Cardiac fibroblast (primary cell): Measurements from ENCODE around the gene TSPAN14.
"Not testable (repeated sequence)": the region's sequence is repeated elsewhere in the genome, so short reads cannot be mapped to it uniquely, and the experiment has no call there.

Experiments used
- DNase-seq, 2 donors: peaks; one replicate each; pipeline versions ENCODE4 v3.0.0 to v3.0.0-alpha.2; 2010; ENCODE audit warnings: low read depth in 2 of 2
- H3K4me3 ChIP-seq, 2 donors: replicated peaks in 1 of 2; 1 replicate in 1 of 2; 2 replicates in 1 of 2; pipeline ENCODE4 v1.5.1; 2011; ENCODE audit warnings: low read depth in 2 of 2, low read length in 2 of 2, mild to moderate bottlenecking in 2 of 2, moderate library complexity in 1 of 2
- TF ChIP-seq, protein P1 (sequence below): IDR thresholded peaks from one replicate; pipeline ENCODE4 v1.5.1; 2011; ENCODE audit warnings: low read depth, mild to moderate bottlenecking, low read length, inconsistent platforms

Gene TSPAN14

DNA sequence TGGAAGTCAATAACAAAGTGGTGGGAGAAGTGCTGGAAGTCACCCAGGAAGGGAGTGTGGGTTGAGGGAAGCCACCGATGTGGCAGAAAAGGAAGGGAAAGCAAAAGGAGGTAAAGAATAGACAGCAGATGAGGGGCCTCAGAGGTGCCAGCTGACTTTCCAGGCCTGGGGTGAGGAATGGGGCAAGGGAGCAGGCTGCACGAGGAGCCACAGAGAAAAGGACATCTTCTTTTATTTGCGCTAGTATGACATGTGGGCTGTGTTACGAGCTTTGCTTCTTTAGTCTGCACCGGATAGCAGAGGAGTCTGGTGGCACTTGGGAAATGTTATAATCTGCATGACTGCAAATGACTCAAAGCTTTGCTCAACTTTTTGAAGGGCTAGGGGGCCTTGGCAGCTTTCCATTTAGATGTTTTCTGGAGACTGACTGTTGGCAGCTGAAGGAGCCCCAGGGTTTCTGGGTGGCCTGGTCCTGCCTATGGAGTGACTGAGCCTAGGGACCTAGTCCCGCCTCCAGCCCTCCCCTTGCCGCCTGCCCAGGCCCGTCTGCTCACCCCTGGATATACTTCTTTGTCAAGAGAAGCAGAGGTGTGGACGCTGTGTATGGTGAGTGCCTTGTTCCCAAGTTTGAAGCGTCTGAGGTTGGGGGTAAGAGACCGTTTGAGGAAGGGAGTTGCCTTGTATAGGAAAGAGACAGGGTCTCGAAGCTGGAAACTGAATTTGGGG is 40.7 kb upstream of the TSPAN14 start:
- DNase-seq = peak; percentile 61 to 82
- H3K4me3 ChIP-seq = peak overlapping the region in 1 of 2 donors; percentile 4
- TF ChIP-seq, protein P1, sequence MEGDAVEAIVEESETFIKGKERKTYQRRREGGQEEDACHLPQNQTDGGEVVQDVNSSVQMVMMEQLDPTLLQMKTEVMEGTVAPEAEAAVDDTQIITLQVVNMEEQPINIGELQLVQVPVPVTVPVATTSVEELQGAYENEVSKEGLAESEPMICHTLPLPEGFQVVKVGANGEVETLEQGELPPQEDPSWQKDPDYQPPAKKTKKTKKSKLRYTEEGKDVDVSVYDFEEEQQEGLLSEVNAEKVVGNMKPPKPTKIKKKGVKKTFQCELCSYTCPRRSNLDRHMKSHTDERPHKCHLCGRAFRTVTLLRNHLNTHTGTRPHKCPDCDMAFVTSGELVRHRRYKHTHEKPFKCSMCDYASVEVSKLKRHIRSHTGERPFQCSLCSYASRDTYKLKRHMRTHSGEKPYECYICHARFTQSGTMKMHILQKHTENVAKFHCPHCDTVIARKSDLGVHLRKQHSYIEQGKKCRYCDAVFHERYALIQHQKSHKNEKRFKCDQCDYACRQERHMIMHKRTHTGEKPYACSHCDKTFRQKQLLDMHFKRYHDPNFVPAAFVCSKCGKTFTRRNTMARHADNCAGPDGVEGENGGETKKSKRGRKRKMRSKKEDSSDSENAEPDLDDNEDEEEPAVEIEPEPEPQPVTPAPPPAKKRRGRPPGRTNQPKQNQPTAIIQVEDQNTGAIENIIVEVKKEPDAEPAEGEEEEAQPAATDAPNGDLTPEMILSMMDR = no peak

GRCh38 chr10:80414142-80414895 is 39.8 kb upstream of the TSPAN14 start:
- no peak for DNase-seq
- no peak overlapping the region for H3K4me3 ChIP-seq
- TF ChIP-seq, protein P1 = no peak

DNA sequence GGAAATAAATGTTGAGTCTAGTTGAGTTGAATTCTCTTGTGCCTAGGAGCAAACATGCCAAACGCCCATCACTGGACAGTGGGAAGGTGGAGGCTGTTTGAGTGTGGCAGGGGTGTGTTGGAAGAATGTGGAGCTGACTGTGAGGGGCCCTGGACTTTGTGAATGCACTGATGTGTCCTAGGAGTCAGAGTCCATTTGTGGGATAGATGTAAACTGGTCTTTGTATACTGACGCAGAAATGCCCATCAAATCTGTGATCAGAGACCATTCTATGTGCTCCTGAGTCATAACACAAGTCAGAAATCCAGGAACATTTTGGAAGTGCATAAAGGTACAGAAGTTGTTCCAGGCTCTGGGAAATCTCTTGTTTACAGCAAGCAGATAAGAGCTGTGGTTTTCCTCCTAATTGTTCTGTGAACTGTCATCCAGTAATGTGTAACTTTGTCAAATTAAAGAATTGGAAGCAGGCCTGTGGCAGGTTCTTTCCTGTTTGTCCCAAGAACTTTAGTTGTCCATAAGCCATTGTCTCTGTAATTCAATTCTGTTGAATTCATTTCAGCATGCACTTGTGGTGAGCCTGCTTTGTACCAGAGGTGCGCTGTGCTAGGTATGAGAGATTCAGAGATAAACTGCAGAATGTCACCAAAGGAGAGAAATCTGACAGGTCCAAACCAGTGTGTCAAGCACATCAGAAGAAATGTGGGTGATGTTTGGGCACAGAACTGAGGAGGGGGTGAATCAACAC is 38.2 kb upstream of the TSPAN14 start:
- DNase-seq = peak in 1 of 2 donors; percentile 40
- H3K4me3 ChIP-seq = no peak overlapping the region
- TF ChIP-seq, protein P1 = no peak

- no peak overlapping the region for H3K4me3 ChIP-seq
- DNase-seq = peak; percentile 10 to 94
- TF ChIP-seq, protein P1 = no peak
These were observed 37.5 kb upstream of the TSPAN14 start for GRCh38 chr10:80416479-80417098.

GRCh38 chr10:80417256-80417655 is 36.9 kb upstream of the TSPAN14 start:
- not testable (repeated sequence) for DNase-seq, H3K4me3 ChIP-seq

GRCh38 chr10:80421050-80421706 is 32.9 kb upstream of the TSPAN14 start:
- no peak for DNase-seq
- TF ChIP-seq, protein P1 = no peak
- no peak overlapping the region for H3K4me3 ChIP-seq
